WTC11 (cell line): ENCODE measurements around the gene LRP4. TPM values are rescaled to one million over a fixed set of nuclear protein-coding genes. Genes with fewer than 3 reads are reported as not detected.

Experiments
- ATAC-seq: fragments of 200-7000 bp; cut with Tn5 transposase; 2 replicates; pipeline ENCODE4 v1.10.0; 2021; ENCODE audit warnings: mild to moderate bottlenecking, moderate library complexity
- CTCF ChIA-PET: fragments of 300-600 bp; sonication (Branson Sonifier 250); formaldehyde crosslinking; loops from one replicate; lab custom pipeline; 2021; ENCODE audit warnings: antibody characterized with exemption; lab: Charles Lee
- POLR2A ChIA-PET: fragments of 350-600 bp; sonication (Branson Sonifier 250); formaldehyde crosslinking; loops from one replicate; lab custom pipeline; 2021; ENCODE audit warnings: antibody characterized with exemption; lab: Charles Lee
- DNase-seq: peaks from one replicate; pipeline ENCODE4 v3.0.0; 2021; ENCODE audit warnings: low spot score
- H3K27ac Mint-ChIP-seq: 2 replicates; pipeline ENCODE4 v1.8.0; 2021; ENCODE audit warnings: mixed read lengths
- H3K27me3 Mint-ChIP-seq: 2 replicates; pipeline ENCODE4 v1.8.0; 2021; ENCODE audit warnings: low read depth, mild to moderate bottlenecking, moderate library complexity, mixed read lengths
- H3K36me3 Mint-ChIP-seq: 2 replicates; pipeline ENCODE4 v1.8.0; 2021; ENCODE audit warnings: mixed read lengths
- H3K4me1 Mint-ChIP-seq: 2 replicates; pipeline ENCODE4 v1.8.0; 2022; ENCODE audit warnings: mixed read lengths
- H3K4me3 Mint-ChIP-seq: 2 replicates; pipeline ENCODE4 v1.8.0; 2021; ENCODE audit warnings: mild to moderate bottlenecking, moderate library complexity, mixed read lengths
- H3K9me3 Mint-ChIP-seq: 2 replicates; pipeline ENCODE4 v1.8.0; 2021; ENCODE audit warnings: mixed read lengths
- ATF2 ChIP-seq: sonication (generic); formaldehyde crosslinking; IDR thresholded peaks from 2 replicates; pipeline ENCODE4 v1.8.1; 2022; ENCODE audit warnings: low read depth, missing genetic modification reagents, borderline replicate concordance
- CDX4 ChIP-seq: fragments of 250-450 bp; sonication (Bioruptor Pico); IDR thresholded peaks from 2 replicates; pipeline ENCODE4 v1.9.0; 2021; ENCODE audit warnings: moderate library complexity, mild to moderate bottlenecking, inconsistent platforms, borderline replicate concordance
- CREB1 ChIP-seq: sonication (generic); formaldehyde crosslinking; IDR thresholded peaks from 2 replicates; pipeline ENCODE4 v1.8.0; 2023; ENCODE audit warnings: mild to moderate bottlenecking, missing genetic modification reagents
- E2F1 ChIP-seq: sonication (generic); formaldehyde crosslinking; IDR thresholded peaks from 2 replicates; pipeline ENCODE4 v1.8.0; 2022; ENCODE audit warnings: mild to moderate bottlenecking, missing genetic modification reagents
- ELF4 ChIP-seq: sonication (generic); formaldehyde crosslinking; IDR thresholded peaks from 2 replicates; pipeline ENCODE4 v1.8.1; 2022; ENCODE audit warnings: low read depth, mild to moderate bottlenecking, moderate library complexity, missing genetic modification reagents
- EMX1 ChIP-seq: fragments of 250-450 bp; sonication (Bioruptor Pico); IDR thresholded peaks from 2 replicates; pipeline ENCODE4 v1.8.0; 2021; ENCODE audit warnings: mild to moderate bottlenecking
- ERG ChIP-seq: fragments of 250-450 bp; sonication (Bioruptor Pico); IDR thresholded peaks from 2 replicates; pipeline ENCODE4 v1.8.0; 2021; ENCODE audit warnings: mild to moderate bottlenecking
- ESRRA ChIP-seq: sonication (generic); formaldehyde crosslinking; IDR thresholded peaks from 2 replicates; pipeline ENCODE4 v1.8.1; 2022; ENCODE audit warnings: mild to moderate bottlenecking, missing genetic modification reagents, borderline replicate concordance
- ETV6 ChIP-seq: sonication (generic); formaldehyde crosslinking; IDR thresholded peaks from 2 replicates; pipeline ENCODE4 v1.8.1; 2022; ENCODE audit warnings: mild to moderate bottlenecking, missing genetic modification reagents
- NR1H2 ChIP-seq: sonication (generic); formaldehyde crosslinking; IDR thresholded peaks from 2 replicates; pipeline ENCODE4 v1.9.0; 2021; ENCODE audit warnings: mild to moderate bottlenecking, moderate library complexity, missing genetic modification reagents
- PRDM15 ChIP-seq: sonication (generic); formaldehyde crosslinking; IDR thresholded peaks from 2 replicates; pipeline ENCODE4 v1.8.0; 2022; ENCODE audit warnings: missing genetic modification reagents
- TEAD1 ChIP-seq: sonication (generic); formaldehyde crosslinking; IDR thresholded peaks from 2 replicates; pipeline ENCODE4 v1.8.0; 2022; ENCODE audit warnings: mild to moderate bottlenecking, missing genetic modification reagents
- TP53 ChIP-seq: sonication (generic); formaldehyde crosslinking; IDR thresholded peaks from 2 replicates; pipeline ENCODE4 v1.8.1; 2023; ENCODE audit warnings: mild to moderate bottlenecking, missing genetic modification reagents
- ZNF121 ChIP-seq: sonication (generic); formaldehyde crosslinking; IDR thresholded peaks from 2 replicates; pipeline ENCODE4 v1.8.0; 2023; ENCODE audit warnings: missing genetic modification reagents
- ZNF232 ChIP-seq: sonication (generic); formaldehyde crosslinking; IDR thresholded peaks from 2 replicates; pipeline ENCODE4 v1.8.0; 2022; ENCODE audit warnings: mild to moderate bottlenecking, missing genetic modification reagents
- ZNF416 ChIP-seq: fragments of 250-450 bp; sonication (Bioruptor Pico); IDR thresholded peaks from 2 replicates; pipeline ENCODE4 v1.9.0; 2021; ENCODE audit warnings: mild to moderate bottlenecking, inconsistent platforms
- total RNA-seq: library from RNA; stranded (reverse); gene quantifications from 3 replicates; pipeline ENCODE4 v1.2.3, GENCODE V29; 2021
- TF ChIP-seq, protein P1 (sequence below): sonication (generic); formaldehyde crosslinking; IDR thresholded peaks from 2 replicates; pipeline ENCODE4 v1.8.0; 2022; ENCODE audit warnings: mild to moderate bottlenecking, missing genetic modification reagents
- TF ChIP-seq, protein P2 (sequence below): sonication (generic); formaldehyde crosslinking; IDR thresholded peaks from 2 replicates; pipeline ENCODE4 v1.8.1; 2022; ENCODE audit warnings: low read depth, mild to moderate bottlenecking, moderate library complexity, missing genetic modification reagents, borderline replicate concordance
- TF ChIP-seq, protein P3 (sequence below): sonication (generic); formaldehyde crosslinking; conservative IDR thresholded peaks from 2 replicates; pipeline ENCODE4 v1.8.1; 2023; ENCODE audit warnings: mild to moderate bottlenecking, low read depth, missing genetic modification reagents, moderate library complexity

LRP4 gene
- total RNA-seq, 1 experiment from 2014 or later, result 39.5 TPM

GRCh38 chr11:46905806-46906205 lies 12.5 kb downstream of the LRP4 start:
- DNase-seq (no peak), ATAC-seq (no peak)
- Mint-ChIP-seq H3K4me1 (peaks cover 60% of the 10 kb centered on the region), H3K9me3 (no peaks in the 10 kb centered on the region), H3K36me3 (peaks cover 10% of the 10 kb centered on the region; the same call in 1 of the 2 replicates), H3K27ac (peak overlapping the region; percentile 93; the same call in 1 of the 2 replicates), H3K27me3 (no peaks in the 10 kb centered on the region), H3K4me3 (no peak overlapping the region)
- TF ChIP-seq ESRRA (CRISPR knock-in tag) (no peak), PRDM15 (CRISPR knock-in tag) (no peak), ZNF121 (no peak)
- POLR2A ChIA-PET, result no interaction called here
- CTCF ChIA-PET, result interaction anchor here (0.7 to 15.5 kb wide), 3 partner anchors 11 to 248 kb away, joined by 3 to 182 read pairs (median 15); no protein-coding TSS in a partner anchor

GRCh38 chr11:46903846-46904245 lies 14.5 kb downstream of the LRP4 start:
- Mint-ChIP-seq H3K27me3 (no peaks in the 10 kb centered on the region), H3K27ac (peak overlapping the region; percentile 19), H3K4me3 (no peak overlapping the region)
- ATAC-seq, result no peak
- TF ChIP-seq CDX4 (CRISPR knock-in tag) (no peak), ERG (no peak), NR1H2 (CRISPR knock-in tag) (no peak), ZNF232 (CRISPR knock-in tag) (no peak), TP53 (CRISPR knock-in tag) (no peak), TEAD1 (CRISPR knock-in tag) (no peak), ZNF416 (CRISPR knock-in tag) (no peak), ETV6 (CRISPR knock-in tag) (no peak), ATF2 (CRISPR knock-in tag) (no peak), E2F1 (CRISPR knock-in tag) (no peak), ELF4 (CRISPR knock-in tag) (no peak), EMX1 (CRISPR knock-in tag) (no peak), CREB1 (CRISPR knock-in tag) (no peak)
- TF ChIP-seq, protein P1, sequence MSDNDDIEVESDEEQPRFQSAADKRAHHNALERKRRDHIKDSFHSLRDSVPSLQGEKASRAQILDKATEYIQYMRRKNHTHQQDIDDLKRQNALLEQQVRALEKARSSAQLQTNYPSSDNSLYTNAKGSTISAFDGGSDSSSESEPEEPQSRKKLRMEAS, result no peak
- TF ChIP-seq, protein P2, sequence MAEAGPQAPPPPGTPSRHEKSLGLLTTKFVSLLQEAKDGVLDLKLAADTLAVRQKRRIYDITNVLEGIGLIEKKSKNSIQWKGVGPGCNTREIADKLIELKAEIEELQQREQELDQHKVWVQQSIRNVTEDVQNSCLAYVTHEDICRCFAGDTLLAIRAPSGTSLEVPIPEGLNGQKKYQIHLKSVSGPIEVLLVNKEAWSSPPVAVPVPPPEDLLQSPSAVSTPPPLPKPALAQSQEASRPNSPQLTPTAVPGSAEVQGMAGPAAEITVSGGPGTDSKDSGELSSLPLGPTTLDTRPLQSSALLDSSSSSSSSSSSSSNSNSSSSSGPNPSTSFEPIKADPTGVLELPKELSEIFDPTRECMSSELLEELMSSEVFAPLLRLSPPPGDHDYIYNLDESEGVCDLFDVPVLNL (CRISPR knock-in tag), result no peak
- TF ChIP-seq, protein P3, sequence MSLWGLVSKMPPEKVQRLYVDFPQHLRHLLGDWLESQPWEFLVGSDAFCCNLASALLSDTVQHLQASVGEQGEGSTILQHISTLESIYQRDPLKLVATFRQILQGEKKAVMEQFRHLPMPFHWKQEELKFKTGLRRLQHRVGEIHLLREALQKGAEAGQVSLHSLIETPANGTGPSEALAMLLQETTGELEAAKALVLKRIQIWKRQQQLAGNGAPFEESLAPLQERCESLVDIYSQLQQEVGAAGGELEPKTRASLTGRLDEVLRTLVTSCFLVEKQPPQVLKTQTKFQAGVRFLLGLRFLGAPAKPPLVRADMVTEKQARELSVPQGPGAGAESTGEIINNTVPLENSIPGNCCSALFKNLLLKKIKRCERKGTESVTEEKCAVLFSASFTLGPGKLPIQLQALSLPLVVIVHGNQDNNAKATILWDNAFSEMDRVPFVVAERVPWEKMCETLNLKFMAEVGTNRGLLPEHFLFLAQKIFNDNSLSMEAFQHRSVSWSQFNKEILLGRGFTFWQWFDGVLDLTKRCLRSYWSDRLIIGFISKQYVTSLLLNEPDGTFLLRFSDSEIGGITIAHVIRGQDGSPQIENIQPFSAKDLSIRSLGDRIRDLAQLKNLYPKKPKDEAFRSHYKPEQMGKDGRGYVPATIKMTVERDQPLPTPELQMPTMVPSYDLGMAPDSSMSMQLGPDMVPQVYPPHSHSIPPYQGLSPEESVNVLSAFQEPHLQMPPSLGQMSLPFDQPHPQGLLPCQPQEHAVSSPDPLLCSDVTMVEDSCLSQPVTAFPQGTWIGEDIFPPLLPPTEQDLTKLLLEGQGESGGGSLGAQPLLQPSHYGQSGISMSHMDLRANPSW (CRISPR knock-in tag), result no peak
- TF ChIP-seq, all 79 proteins: peak for 0
- DNase-seq, result no peak
- CTCF ChIA-PET, result interaction anchor here (0.6 to 15.5 kb wide), 6 partner anchors 9 to 257 kb away, joined by 3 to 182 read pairs (median 6); partner anchors contain the start of gene LRP4
- Mint-ChIP-seq H3K4me1 (peaks cover 49% of the 10 kb centered on the region), H3K9me3 (no peaks in the 10 kb centered on the region), H3K36me3 (peaks cover 25% of the 10 kb centered on the region)
- POLR2A ChIA-PET, result interaction anchor here (1.4 kb wide), 1 partner anchor 9 kb away, joined by 5 read pairs; no protein-coding TSS in a partner anchor
